DOHH2 (cell line): ENCODE results near the gene OR52A5.

Source experiments
- H3F3A ChIP-seq: fragments of 200-600 bp; sonication (generic), shearing (Covaris generic); 2 replicates; pipeline ENCODE4 v1.6.0; 2016; ENCODE audit warnings: antibody characterized with exemption, mild to moderate bottlenecking; ENCODE audit not compliant: control insufficient read depth, insufficient read depth
- H3K27ac ChIP-seq: fragments of 200-600 bp; sonication (generic); 2 replicates; pipeline ENCODE4 v1.5.1; 2014; ENCODE audit warnings: low read depth, mild to moderate bottlenecking, low read length, moderate library complexity
- H3K27me3 ChIP-seq: fragments of 200-600 bp; sonication (generic); 2 replicates; pipeline ENCODE4 v1.6.1; 2014; ENCODE audit warnings: mild to moderate bottlenecking, low read length, mixed read lengths; ENCODE audit not compliant: control insufficient read depth
- H3K36me3 ChIP-seq: fragments of 200-600 bp; sonication (generic); 2 replicates; pipeline ENCODE4 v1.6.1; 2014; ENCODE audit warnings: mild to moderate bottlenecking, low read length, moderate library complexity, mixed read lengths; ENCODE audit not compliant: control insufficient read depth
- H3K4me1 ChIP-seq: fragments of 200-600 bp; sonication (generic); 2 replicates; pipeline ENCODE4 v1.6.1; 2014; ENCODE audit warnings: mild to moderate bottlenecking, low read length, mixed read lengths; ENCODE audit not compliant: control insufficient read depth
- H3K4me2 ChIP-seq: fragments of 200-600 bp; sonication (generic); 2 replicates; pipeline ENCODE4 v1.6.0; 2014; ENCODE audit warnings: mild to moderate bottlenecking, low read length, moderate library complexity
- H3K4me3 ChIP-seq: fragments of 200-600 bp; sonication (generic); 2 replicates; pipeline ENCODE4 v1.5.1; 2014; ENCODE audit warnings: mild to moderate bottlenecking, low read length, mixed read lengths
- H3K79me2 ChIP-seq: fragments of 200-600 bp; sonication (generic); 2 replicates; pipeline ENCODE4 v1.6.1; 2014; ENCODE audit warnings: mild to moderate bottlenecking, low read length, mixed read lengths; ENCODE audit not compliant: control insufficient read depth
- H3K9me2 ChIP-seq: fragments of 200-600 bp; sonication (generic); replicated peaks from 2 replicates; pipeline ENCODE4 v1.6.1; 2014; ENCODE audit warnings: mild to moderate bottlenecking, low read length, mixed read lengths; ENCODE audit not compliant: control insufficient read depth
- H3K9me3 ChIP-seq: fragments of 200-600 bp; sonication (generic); 2 replicates; pipeline ENCODE4 v1.6.1; 2014; ENCODE audit warnings: antibody characterized with exemption, low read length, mixed read lengths; ENCODE audit not compliant: control insufficient read depth, insufficient read depth
- H4K20me1 ChIP-seq: fragments of 200-600 bp; sonication (generic); 2 replicates; pipeline ENCODE4 v1.6.0; 2014; ENCODE audit warnings: low read depth, mild to moderate bottlenecking, antibody characterized with exemption, low read length, moderate library complexity; ENCODE audit not compliant: control insufficient read depth, insufficient read depth
- CTCF ChIP-seq: fragments of 200-600 bp; sonication (generic); IDR thresholded peaks from one replicate; pipeline ENCODE4 v1.5.1; 2014; ENCODE audit warnings: antibody characterized with exemption, mild to moderate bottlenecking, low read depth, low read length; ENCODE audit not compliant: poor library complexity, severe bottlenecking
- EZH2phosphoT487 ChIP-seq: fragments of 200-600 bp; sonication (generic); IDR thresholded peaks from 2 replicates; pipeline ENCODE4 v1.6.1; 2017; ENCODE audit warnings: borderline replicate concordance, mild to moderate bottlenecking, antibody characterized with exemption, low read length, moderate library complexity, mixed read lengths

OR52A5 gene

GRCh38 chr11:5088556-5088955, 49.6 kb downstream of the OR52A5 start:
- H4K20me1 ChIP-seq = no peaks in the 10 kb centered on the region
- H3K4me1 ChIP-seq = no peaks in the 10 kb centered on the region
- no peak overlapping the region for H3K4me3 ChIP-seq
- no peaks in the 10 kb centered on the region for H3K36me3 ChIP-seq
- no peak for TF ChIP-seq CTCF
- TF ChIP-seq EZH2phosphoT487 = no peak
- H3K9me2 ChIP-seq = no peaks in the 10 kb centered on the region
- no peak overlapping the region for H3K27ac ChIP-seq
- no peaks in the 10 kb centered on the region for H3K79me2 ChIP-seq
- H3K9me3 ChIP-seq = no peaks in the 10 kb centered on the region
- no peaks in the 10 kb centered on the region for H3F3A ChIP-seq
- no peak overlapping the region for H3K4me2 ChIP-seq
- H3K27me3 ChIP-seq = no peaks in the 10 kb centered on the region

- no peaks in the 10 kb centered on the region for H3K9me3 ChIP-seq
- no peaks in the 10 kb centered on the region for H3F3A ChIP-seq
- no peaks in the 10 kb centered on the region for H3K36me3 ChIP-seq
- no peak for TF ChIP-seq CTCF
- TF ChIP-seq EZH2phosphoT487 = no peak
- H3K4me1 ChIP-seq = no peaks in the 10 kb centered on the region
- no peak overlapping the region for H3K4me3 ChIP-seq
- no peak overlapping the region for H3K4me2 ChIP-seq
- no peaks in the 10 kb centered on the region for H3K79me2 ChIP-seq
- no peak overlapping the region for H3K27ac ChIP-seq
- no peaks in the 10 kb centered on the region for H3K9me2 ChIP-seq
- H4K20me1 ChIP-seq = no peaks in the 10 kb centered on the region
- no peaks in the 10 kb centered on the region for H3K27me3 ChIP-seq
These were observed 54.6 kb downstream of the OR52A5 start for GRCh38 chr11:5083602-5084001.

GRCh38 chr11:5081405-5081804, 56.8 kb downstream of the OR52A5 start:
- no peaks in the 10 kb centered on the region for H3K79me2 ChIP-seq
- H3K4me2 ChIP-seq = no peak overlapping the region
- H3K27ac ChIP-seq = no peak overlapping the region
- no peak overlapping the region for H3K4me3 ChIP-seq
- H3K9me2 ChIP-seq = no peaks in the 10 kb centered on the region
- no peaks in the 10 kb centered on the region for H3K9me3 ChIP-seq
- no peaks in the 10 kb centered on the region for H3K4me1 ChIP-seq
- no peaks in the 10 kb centered on the region for H3K36me3 ChIP-seq
- H3F3A ChIP-seq = no peaks in the 10 kb centered on the region
- no peaks in the 10 kb centered on the region for H3K27me3 ChIP-seq
- no peaks in the 10 kb centered on the region for H4K20me1 ChIP-seq
- TF ChIP-seq EZH2phosphoT487 = no peak
- no peak for TF ChIP-seq CTCF
